KMS-11 (cell line): ENCODE measurements around the gene GTF3C4.

Source experiments
- H2AFZ ChIP-seq: fragments of 200-600 bp; sonication (generic); 2 replicates; pipeline ENCODE4 v1.6.1; 2016; ENCODE audit warnings: antibody characterized with exemption, mixed run types, low read depth
- H3K27ac ChIP-seq: fragments of 200-600 bp; sonication (generic); 2 replicates; pipeline ENCODE4 v1.6.1; 2016; ENCODE audit warnings: mild to moderate bottlenecking, mixed run types
- H3K27me3 ChIP-seq: fragments of 200-600 bp; sonication (generic); 2 replicates; pipeline ENCODE4 v1.6.1; 2017; ENCODE audit warnings: mild to moderate bottlenecking, low read depth, mixed run types, moderate library complexity; ENCODE audit not compliant: insufficient read depth
- H3K36me3 ChIP-seq: fragments of 200-600 bp; sonication (generic); 2 replicates; pipeline ENCODE4 v1.6.1; 2017; ENCODE audit warnings: mild to moderate bottlenecking, mixed run types; ENCODE audit not compliant: insufficient read depth
- H3K4me1 ChIP-seq: fragments of 200-600 bp; sonication (generic); 2 replicates; pipeline ENCODE4 v1.6.1; 2016; ENCODE audit warnings: mild to moderate bottlenecking, low read depth, mixed run types; ENCODE audit not compliant: poor library complexity, severe bottlenecking
- H3K4me2 ChIP-seq: fragments of 200-600 bp; sonication (generic); 2 replicates; pipeline ENCODE4 v1.7.0; 2016; ENCODE audit warnings: mild to moderate bottlenecking, mixed run types
- H3K4me3 ChIP-seq: fragments of 200-600 bp; sonication (generic); IDR thresholded peaks from 2 replicates; pipeline ENCODE4 v1.6.1; 2017; ENCODE audit warnings: low read depth, low read length, mixed read lengths; ENCODE audit not compliant: insufficient read depth
- H3K79me2 ChIP-seq: fragments of 200-600 bp; sonication (generic); 2 replicates; pipeline ENCODE4 v1.6.1; 2016; ENCODE audit warnings: low read depth, mixed run types; ENCODE audit not compliant: insufficient read depth
- H3K9ac ChIP-seq: fragments of 200-600 bp; sonication (generic); 2 replicates; pipeline ENCODE4 v1.6.1; 2016; ENCODE audit warnings: mild to moderate bottlenecking, mixed run types
- H4K20me1 ChIP-seq: fragments of 200-600 bp; sonication (generic); 2 replicates; pipeline ENCODE4 v1.6.1; 2016; ENCODE audit warnings: mild to moderate bottlenecking, mixed run types; ENCODE audit not compliant: insufficient read depth
- CTCF ChIP-seq: fragments of 200-600 bp; sonication (generic); conservative IDR thresholded peaks from 2 replicates; pipeline ENCODE4 v1.6.1; 2017; ENCODE audit warnings: low read depth, mild to moderate bottlenecking, antibody characterized with exemption, low read length, moderate library complexity, mixed read lengths

The GTF3C4 gene

DNA sequence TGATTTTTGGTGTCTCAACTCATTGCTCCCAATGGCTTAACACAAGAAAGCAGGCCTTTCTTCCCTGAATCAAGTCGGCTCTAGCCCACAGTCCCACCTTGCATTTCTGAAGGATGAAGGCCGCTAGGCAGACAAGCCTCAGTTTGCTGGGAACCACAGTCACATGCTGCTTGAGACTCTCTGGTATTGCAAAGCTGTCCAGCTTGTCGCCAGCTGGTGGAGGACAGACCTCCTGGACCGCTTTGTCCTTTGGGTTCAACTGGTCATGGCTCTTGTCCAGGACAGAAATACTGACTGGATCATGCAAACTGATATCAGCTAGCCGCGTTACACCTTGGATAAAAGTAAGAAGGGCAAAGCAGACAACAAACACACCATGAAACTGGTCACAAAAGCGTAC lies 23.5 kb upstream of the GTF3C4 start:
- Histone ChIP-seq H2AFZ (no peak overlapping the region), H3K36me3 (peaks cover 14% of the 10 kb centered on the region; the same call in 1 of the 2 replicates), H3K4me3 (no peak overlapping the region), H3K79me2 (no peaks in the 10 kb centered on the region), H3K27me3 (no peaks in the 10 kb centered on the region), H3K4me2 (no peak overlapping the region), H4K20me1 (no peaks in the 10 kb centered on the region), H3K27ac (no peak overlapping the region), H3K9ac (no peak overlapping the region), H3K4me1 (peaks cover 8% of the 10 kb centered on the region)
- TF ChIP-seq CTCF = no peak

DNA sequence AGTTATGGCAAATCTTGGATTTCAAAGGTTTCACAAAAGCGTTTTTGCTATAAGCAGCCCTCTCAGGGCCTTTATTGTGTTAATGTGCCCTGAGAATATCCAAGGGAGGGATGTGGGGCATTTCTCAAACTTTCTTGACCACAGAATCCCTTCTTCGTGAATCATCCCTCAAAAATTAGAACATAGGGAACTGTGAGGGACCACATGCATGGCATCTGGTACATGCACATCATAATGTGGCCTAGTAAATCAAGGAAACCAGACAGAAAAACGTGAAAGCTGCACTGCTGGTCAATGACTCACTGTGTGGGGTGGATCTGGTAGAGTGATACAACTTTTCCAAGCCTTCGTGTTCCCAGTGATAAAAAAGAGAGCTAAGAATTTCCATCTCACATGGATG lies 22.9 kb upstream of the GTF3C4 start:
- peaks cover 14% of the 10 kb centered on the region; the same call in 1 of the 2 replicates for H3K36me3 ChIP-seq
- peaks cover 14% of the 10 kb centered on the region for H3K4me1 ChIP-seq
- no peaks in the 10 kb centered on the region for H3K79me2 ChIP-seq
- H3K27me3 ChIP-seq = no peaks in the 10 kb centered on the region
- no peak overlapping the region for H3K9ac ChIP-seq
- no peak overlapping the region for H3K27ac ChIP-seq
- H3K4me3 ChIP-seq = no peak overlapping the region
- no peak for TF ChIP-seq CTCF
- no peaks in the 10 kb centered on the region for H4K20me1 ChIP-seq
- H3K4me2 ChIP-seq = no peak overlapping the region
- H2AFZ ChIP-seq = no peak overlapping the region

GRCh38 chr9:132647806-132648205 lies 22.5 kb upstream of the GTF3C4 start:
- no peak overlapping the region for H3K4me2 ChIP-seq
- H3K4me1 ChIP-seq = peaks cover 14% of the 10 kb centered on the region
- no peak overlapping the region for H3K27ac ChIP-seq
- H3K79me2 ChIP-seq = no peaks in the 10 kb centered on the region
- TF ChIP-seq CTCF = no peak
- H4K20me1 ChIP-seq = no peaks in the 10 kb centered on the region
- H3K9ac ChIP-seq = no peak overlapping the region
- H3K27me3 ChIP-seq = no peaks in the 10 kb centered on the region
- peaks cover 14% of the 10 kb centered on the region; the same call in 1 of the 2 replicates for H3K36me3 ChIP-seq
- no peak overlapping the region for H2AFZ ChIP-seq
- no peak overlapping the region for H3K4me3 ChIP-seq

GRCh38 chr9:132648283-132648682 lies 22.0 kb upstream of the GTF3C4 start:
- no peak overlapping the region for H3K4me2 ChIP-seq
- peaks cover 14% of the 10 kb centered on the region; the same call in 1 of the 2 replicates for H3K36me3 ChIP-seq
- H2AFZ ChIP-seq = no peak overlapping the region
- H4K20me1 ChIP-seq = no peaks in the 10 kb centered on the region
- no peak overlapping the region for H3K4me3 ChIP-seq
- no peak overlapping the region for H3K27ac ChIP-seq
- H3K4me1 ChIP-seq = peaks cover 14% of the 10 kb centered on the region
- no peaks in the 10 kb centered on the region for H3K79me2 ChIP-seq
- H3K9ac ChIP-seq = no peak overlapping the region
- H3K27me3 ChIP-seq = no peaks in the 10 kb centered on the region
- TF ChIP-seq CTCF = no peak
